ENCODE measurements around the gene NUDT7. TPM values are rescaled to one million over a fixed set of nuclear protein-coding genes. Genes with fewer than 3 reads are reported as not detected.

The NUDT7 gene
- total RNA-seq, 2 experiments from 2014 or later = 4.6 to 5.1 TPM

Other genes starting within 250 kb of the NUDT7 start
- not detected for gene VAT1L, start 66.0 kb downstream of the NUDT7 start, total RNA-seq